Measurements from ENCODE around the gene RIBC1. TPM values are rescaled to one million over a fixed set of nuclear protein-coding genes. Genes with fewer than 3 reads are reported as not detected.

RIBC1 gene
- total RNA-seq, 1 donor from 2014 or later: not detected

DNA sequence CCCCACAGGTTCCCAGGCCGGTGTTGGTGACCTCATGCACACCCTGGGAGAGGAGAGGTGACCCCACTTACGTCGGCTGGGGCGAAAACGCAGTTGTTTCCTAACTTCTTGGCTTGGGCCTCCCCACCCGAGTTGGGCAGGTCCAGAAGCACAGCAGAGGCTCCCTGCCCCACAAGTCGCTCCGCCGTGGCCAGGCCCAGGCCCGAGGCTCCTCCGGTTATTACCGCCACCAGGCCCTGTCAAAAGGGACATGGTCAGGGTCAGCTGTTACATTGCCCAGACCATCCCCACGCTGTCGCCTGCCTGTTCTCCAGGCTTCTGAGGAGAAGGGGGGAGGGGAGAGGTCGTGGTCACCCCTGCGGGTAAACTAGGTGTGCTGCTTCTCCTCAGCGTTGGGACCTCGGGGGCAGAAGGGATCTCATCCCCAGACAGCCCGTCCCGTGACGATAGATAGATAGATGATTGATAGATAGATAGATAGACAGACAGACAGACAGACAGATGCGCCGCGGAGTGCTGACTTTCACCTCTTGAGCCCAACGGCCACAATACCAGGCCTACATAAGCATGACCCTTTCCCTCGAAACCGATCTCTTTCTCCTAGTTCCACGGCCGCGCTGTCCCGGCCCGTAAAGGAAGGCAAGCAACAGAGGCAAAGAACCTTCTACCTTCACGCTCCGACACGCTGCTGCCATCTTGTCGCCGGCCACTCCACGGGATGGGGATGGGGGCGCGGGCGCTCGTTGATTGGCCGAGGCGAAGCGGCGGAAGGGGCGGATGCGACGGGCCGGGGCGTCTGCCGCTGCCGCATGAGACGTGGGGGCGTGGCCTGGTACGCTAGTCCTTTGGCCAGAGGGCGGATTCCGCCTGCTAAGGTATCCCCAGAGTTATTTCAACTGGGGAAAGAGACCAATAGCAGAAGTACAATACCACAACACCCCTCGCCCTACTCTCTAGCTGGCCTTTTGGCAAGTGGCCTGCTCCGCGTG, 11.3 kb downstream of the RIBC1 start, which contains the start of gene HSD17B10:
Gene HSD17B10 (minus strand): TSS at position 720 of the 989 bp plus-strand sequence. CDS start 25 bp downstream, at position 695.
- Histone ChIP-seq H3K27ac (no peak within 1 kb of the TSS), H3K9me3 (no peaks in the 10 kb centered on the region), H3K27me3 (no peaks in the 10 kb centered on the region), H3K4me1 (peaks cover 4% of the 10 kb centered on the region), H3K4me3 (peak within 1 kb of the TSS; percentile 47 to 64), H3K36me3 (peaks cover 0 to 5% of the 10 kb centered on the region in 2 donors)
- intact Hi-C loops (cut with DNase I): loop anchor here (10.0 kb wide), 1 partner anchor 119 kb away; no protein-coding TSS in a partner anchor
- TF ChIP-seq, protein P1, sequence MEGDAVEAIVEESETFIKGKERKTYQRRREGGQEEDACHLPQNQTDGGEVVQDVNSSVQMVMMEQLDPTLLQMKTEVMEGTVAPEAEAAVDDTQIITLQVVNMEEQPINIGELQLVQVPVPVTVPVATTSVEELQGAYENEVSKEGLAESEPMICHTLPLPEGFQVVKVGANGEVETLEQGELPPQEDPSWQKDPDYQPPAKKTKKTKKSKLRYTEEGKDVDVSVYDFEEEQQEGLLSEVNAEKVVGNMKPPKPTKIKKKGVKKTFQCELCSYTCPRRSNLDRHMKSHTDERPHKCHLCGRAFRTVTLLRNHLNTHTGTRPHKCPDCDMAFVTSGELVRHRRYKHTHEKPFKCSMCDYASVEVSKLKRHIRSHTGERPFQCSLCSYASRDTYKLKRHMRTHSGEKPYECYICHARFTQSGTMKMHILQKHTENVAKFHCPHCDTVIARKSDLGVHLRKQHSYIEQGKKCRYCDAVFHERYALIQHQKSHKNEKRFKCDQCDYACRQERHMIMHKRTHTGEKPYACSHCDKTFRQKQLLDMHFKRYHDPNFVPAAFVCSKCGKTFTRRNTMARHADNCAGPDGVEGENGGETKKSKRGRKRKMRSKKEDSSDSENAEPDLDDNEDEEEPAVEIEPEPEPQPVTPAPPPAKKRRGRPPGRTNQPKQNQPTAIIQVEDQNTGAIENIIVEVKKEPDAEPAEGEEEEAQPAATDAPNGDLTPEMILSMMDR (IDR thresholded peaks at IDR 0.05): no peak
- TF ChIP-seq POLR2A (IDR thresholded peaks at IDR 0.05) (peak in 1 of 2 donors; percentile 23), POLR2AphosphoS5 (IDR thresholded peaks at IDR 0.05; ENCODE audit: insufficient read depth in 1 of 2, low read depth in 1 of 2) (peak; percentile 43 to 80)
- no peak for DNase-seq (ENCODE audit: extremely low spot score in 2 of 2)

DNA sequence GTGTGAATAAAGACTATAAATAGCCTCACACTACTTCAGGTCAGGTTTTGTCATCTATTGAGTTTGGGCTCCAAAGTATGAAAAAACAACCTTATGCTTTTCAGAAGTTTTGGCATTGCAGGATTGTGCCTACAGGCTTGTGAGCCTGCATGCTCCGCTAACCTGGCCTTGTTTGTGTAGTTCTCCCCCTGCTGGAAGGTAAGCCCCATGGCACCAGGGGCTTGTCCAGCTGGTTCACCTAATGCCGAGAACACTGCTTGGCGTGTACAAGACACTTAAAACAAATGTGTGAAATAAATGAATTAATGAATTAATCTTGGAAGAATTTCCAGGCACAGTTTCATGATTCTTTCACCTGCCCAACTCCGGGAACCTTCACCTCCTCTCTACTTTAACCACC, 13.3 kb downstream of the RIBC1 start:
- Histone ChIP-seq H3K27me3 (no peaks in the 10 kb centered on the region), H3K9me3 (no peaks in the 10 kb centered on the region), H3K4me3 (no peak overlapping the region), H3K36me3 (peaks cover 0 to 3% of the 10 kb centered on the region in 2 donors), H3K4me1 (peaks cover 5% of the 10 kb centered on the region), H3K27ac (no peak overlapping the region)
- TF ChIP-seq POLR2A (IDR thresholded peaks at IDR 0.05): no peak
- TF ChIP-seq POLR2AphosphoS5 (IDR thresholded peaks at IDR 0.05; ENCODE audit: insufficient read depth in 1 of 2, low read depth in 1 of 2): peak in 1 of 2 donors; percentile 23
- TF ChIP-seq, protein P1 (IDR thresholded peaks at IDR 0.05): peak; percentile 49 to 72 (median 62)
- DNase-seq (ENCODE audit: extremely low spot score in 2 of 2): no peak
- intact Hi-C loops (cut with DNase I): loop anchor here (10.0 kb wide), 1 partner anchor 121 kb away; no protein-coding TSS in a partner anchor

DNA sequence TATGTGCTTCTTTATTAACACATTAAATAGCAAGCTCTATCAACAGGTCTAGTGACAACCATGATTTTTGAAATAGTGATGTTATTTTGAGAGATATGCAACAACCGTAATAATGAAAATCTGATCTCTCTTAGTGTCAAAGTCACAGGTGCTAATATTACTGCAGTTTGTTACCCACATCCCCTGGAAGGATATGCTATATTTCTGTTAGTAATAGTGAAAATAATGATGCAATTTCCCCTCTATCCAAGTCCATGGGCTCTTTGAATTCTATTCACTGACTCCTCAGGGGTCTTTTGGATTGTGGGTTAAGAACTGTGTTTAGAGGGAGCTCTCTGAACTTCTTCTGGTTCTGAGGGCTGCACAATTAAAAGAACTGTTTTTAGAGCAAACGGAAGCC, 14.5 kb downstream of the RIBC1 start:
- intact Hi-C loops (cut with DNase I): loop anchor here (10.0 kb wide), 1 partner anchor 122 kb away; no protein-coding TSS in a partner anchor
- no peaks in the 10 kb centered on the region for H3K27me3 ChIP-seq

DNA sequence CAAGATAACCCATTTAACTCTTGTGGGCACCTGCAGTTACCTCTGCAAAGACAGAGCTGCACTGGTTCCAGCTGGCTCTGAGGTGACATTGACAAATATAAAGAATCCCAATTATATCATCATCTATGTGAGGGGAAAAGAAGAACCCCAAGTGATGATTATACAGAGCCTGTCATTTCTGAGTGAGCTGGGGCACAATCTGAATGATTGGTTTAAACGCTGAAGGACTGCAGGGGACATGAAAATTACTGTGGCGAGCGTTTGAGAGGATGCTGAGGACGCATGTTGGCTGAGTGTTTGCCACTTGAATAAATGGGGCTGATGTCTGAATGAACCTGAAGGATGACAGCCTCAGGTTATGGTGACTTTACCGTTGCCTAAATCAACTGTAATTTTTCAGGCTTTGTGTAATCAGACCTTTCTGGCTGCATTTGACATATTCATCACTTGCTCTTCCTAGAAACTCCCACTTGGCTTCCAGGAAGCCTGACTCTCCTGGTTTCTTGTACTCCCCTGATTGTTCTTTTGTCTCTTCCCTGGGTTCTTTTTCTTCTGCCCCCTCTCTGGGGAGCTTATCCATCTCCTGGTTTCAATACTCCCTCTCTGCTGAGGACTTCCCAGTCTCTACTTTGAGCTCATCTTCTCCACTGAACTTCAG, 15.6 kb downstream of the RIBC1 start:
- H3K36me3 ChIP-seq: no peaks in the 10 kb centered on the region
- no peak for DNase-seq (ENCODE audit: extremely low spot score in 2 of 2)
- no peaks in the 10 kb centered on the region for H3K27me3 ChIP-seq
- no peaks in the 10 kb centered on the region for H3K9me3 ChIP-seq
- no peak overlapping the region for H3K27ac ChIP-seq
- H3K4me3 ChIP-seq: no peak overlapping the region
- intact Hi-C loops (cut with DNase I): loop anchor here (10.0 kb wide), 1 partner anchor 124 kb away; no protein-coding TSS in a partner anchor
- no peak for TF ChIP-seq POLR2AphosphoS5 (IDR thresholded peaks at IDR 0.05; ENCODE audit: insufficient read depth in 1 of 2, low read depth in 1 of 2)
- TF ChIP-seq, protein P1 (IDR thresholded peaks at IDR 0.05): no peak
- H3K4me1 ChIP-seq: peaks cover 10% of the 10 kb centered on the region

More for the DNA sequence above, 14.5 kb downstream of the RIBC1 start:
- H3K4me3 ChIP-seq: no peak overlapping the region
- no peak for TF ChIP-seq POLR2A (IDR thresholded peaks at IDR 0.05)
- TF ChIP-seq POLR2AphosphoS5 (IDR thresholded peaks at IDR 0.05; ENCODE audit: insufficient read depth in 1 of 2, low read depth in 1 of 2): no peak
- TF ChIP-seq, protein P1 (IDR thresholded peaks at IDR 0.05): no peak
- H3K9me3 ChIP-seq: no peaks in the 10 kb centered on the region
- no peak overlapping the region for H3K27ac ChIP-seq
- H3K36me3 ChIP-seq: no peaks in the 10 kb centered on the region
- no peak for DNase-seq (ENCODE audit: extremely low spot score in 2 of 2)
- peaks cover 10% of the 10 kb centered on the region for H3K4me1 ChIP-seq
